ENCODE measurements around the gene SGCE.

Gene SGCE

GRCh38 chr7:94687076-94687475 lies 31.1 kb upstream of the SGCE start:
- H3K4me1 ChIP-seq (ENCODE audit: control insufficient read depth, insufficient read depth, low read depth, low read length), result peaks cover 3% of the 10 kb centered on the region
- H2BK12ac ChIP-seq (ENCODE audit: low read length in 2 of 2), result no peak overlapping the region
- no peak overlapping the region for H3K9ac ChIP-seq (ENCODE audit: low read length)
- no peak overlapping the region for H3K4me2 ChIP-seq (ENCODE audit: low read length, poor library complexity, severe bottlenecking)
- no peak overlapping the region for H2BK15ac ChIP-seq (ENCODE audit: low read depth, poor library complexity, severe bottlenecking)
- H3K14ac ChIP-seq (ENCODE audit: low read length in 2 of 2), result no peak overlapping the region
- no peak overlapping the region for H2BK120ac ChIP-seq (ENCODE audit: low read depth, low read length)
- H3K79me1 ChIP-seq (replicated peaks; ENCODE audit: low read length, poor library complexity, severe bottlenecking), result peaks cover 4% of the 10 kb centered on the region
- H3K36me3 ChIP-seq (ENCODE audit: control insufficient read depth in 1 of 2, insufficient read depth in 2 of 2, low read depth in 1 of 2, low read length in 2 of 2), result no peaks in the 10 kb centered on the region
- no peak overlapping the region for H3K23ac ChIP-seq (ENCODE audit: low read length in 2 of 2)
- DNase-seq, result no peak
- no peak overlapping the region for H2BK5ac ChIP-seq (ENCODE audit: low read depth, low read length, poor library complexity, severe bottlenecking)
- H3K27me3 ChIP-seq (ENCODE audit: control insufficient read depth in 1 of 2, insufficient read depth in 1 of 2, low read length in 2 of 2), result no peaks in the 10 kb centered on the region
- H3K9me3 ChIP-seq (ENCODE audit: control insufficient read depth, low read length), result no peaks in the 10 kb centered on the region
- no peak overlapping the region for H3K18ac ChIP-seq (ENCODE audit: low read depth in 1 of 2, low read length in 2 of 2)
- no peak overlapping the region for H2AFZ ChIP-seq (ENCODE audit: low read depth, low read length)
- no peak overlapping the region for H3K4me3 ChIP-seq (ENCODE audit: insufficient read depth in 1 of 2, low read depth in 1 of 2, low read length in 2 of 2)
- WGBS, result 43% methylated on average over 1 of the region's 2 CpGs
- H3K27ac ChIP-seq (ENCODE audit: low read length, poor library complexity, severe bottlenecking), result no peak overlapping the region
- H2AK5ac ChIP-seq (ENCODE audit: low read length, severe bottlenecking), result no peak overlapping the region
- H4K8ac ChIP-seq (ENCODE audit: low read length), result no peak overlapping the region
- H3K4ac ChIP-seq (ENCODE audit: low read depth in 1 of 2, low read length in 2 of 2), result no peak overlapping the region
- no peak overlapping the region for H4K91ac ChIP-seq (ENCODE audit: low read length)

DNA sequence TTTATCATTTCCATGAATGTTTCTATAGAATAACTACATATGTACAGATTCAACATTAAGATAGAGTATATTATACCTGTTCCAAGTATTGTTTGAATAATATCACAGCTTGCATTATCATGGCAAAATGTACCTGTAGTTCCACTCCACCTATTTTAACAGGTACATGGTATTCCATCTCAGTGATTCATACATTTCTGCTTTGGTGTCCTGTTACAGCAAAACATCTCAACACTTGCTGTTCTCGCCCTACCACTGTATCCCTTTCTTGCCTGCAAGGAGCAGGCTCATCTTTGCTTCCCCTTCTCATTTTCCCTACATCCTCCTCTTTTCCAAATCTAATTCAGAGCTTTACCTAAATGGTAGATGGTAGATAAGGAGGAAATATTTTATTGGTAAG lies 27.1 kb upstream of the SGCE start:
- Histone ChIP-seq H2AFZ (ENCODE audit: low read depth, low read length) (no peak overlapping the region), H3K4me1 (ENCODE audit: control insufficient read depth, insufficient read depth, low read depth, low read length) (peaks cover 3% of the 10 kb centered on the region), H3K27me3 (ENCODE audit: control insufficient read depth in 1 of 2, insufficient read depth in 1 of 2, low read length in 2 of 2) (no peaks in the 10 kb centered on the region), H4K91ac (ENCODE audit: low read length) (no peak overlapping the region), H3K27ac (ENCODE audit: low read length, poor library complexity, severe bottlenecking) (no peak overlapping the region), H3K9ac (ENCODE audit: low read length) (no peak overlapping the region), H3K4me3 (ENCODE audit: insufficient read depth in 1 of 2, low read depth in 1 of 2, low read length in 2 of 2) (no peak overlapping the region), H2BK120ac (ENCODE audit: low read depth, low read length) (no peak overlapping the region), H2BK12ac (ENCODE audit: low read length in 2 of 2) (no peak overlapping the region), H3K4me2 (ENCODE audit: low read length, poor library complexity, severe bottlenecking) (no peak overlapping the region), H3K79me1 (replicated peaks; ENCODE audit: low read length, poor library complexity, severe bottlenecking) (peaks cover 3% of the 10 kb centered on the region), H4K8ac (ENCODE audit: low read length) (no peak overlapping the region), H2BK5ac (ENCODE audit: low read depth, low read length, poor library complexity, severe bottlenecking) (no peak overlapping the region), H2BK15ac (ENCODE audit: low read depth, poor library complexity, severe bottlenecking) (no peak overlapping the region), H3K18ac (ENCODE audit: low read depth in 1 of 2, low read length in 2 of 2) (peak overlapping the region in 1 of 2 experiments; percentile 2), H3K9me3 (ENCODE audit: control insufficient read depth, low read length) (no peaks in the 10 kb centered on the region), H3K23ac (ENCODE audit: low read length in 2 of 2) (no peak overlapping the region), H3K14ac (ENCODE audit: low read length in 2 of 2) (no peak overlapping the region), H3K36me3 (ENCODE audit: control insufficient read depth in 1 of 2, insufficient read depth in 2 of 2, low read depth in 1 of 2, low read length in 2 of 2) (no peaks in the 10 kb centered on the region), H2AK5ac (ENCODE audit: low read length, severe bottlenecking) (no peak overlapping the region), H3K4ac (ENCODE audit: low read depth in 1 of 2, low read length in 2 of 2) (no peak overlapping the region)
- no peak for DNase-seq
- 100% methylated on average over 1 of the region's 1 CpG for WGBS

DNA sequence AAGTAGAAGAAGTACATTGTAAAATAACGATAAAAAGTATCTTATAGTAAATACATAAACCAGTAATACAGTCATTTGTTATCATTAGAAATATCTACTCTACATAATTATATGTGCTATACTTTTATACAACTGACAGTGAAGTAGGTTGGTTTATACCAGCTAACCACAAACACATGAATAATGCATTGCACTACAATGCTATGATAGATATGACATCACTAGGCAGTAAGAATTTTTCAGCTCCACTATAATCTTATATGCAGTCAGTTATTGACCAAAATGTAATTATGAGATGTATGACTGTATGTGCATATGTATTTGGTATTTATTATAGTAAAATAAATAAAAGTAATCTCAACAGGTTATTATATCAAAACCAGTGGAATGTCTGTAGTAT lies 23.4 kb upstream of the SGCE start:
- WGBS, result no CpG with 5 or more reads among the region's 1 CpG
- Histone ChIP-seq H3K27ac (ENCODE audit: low read length, poor library complexity, severe bottlenecking) (no peak overlapping the region), H3K36me3 (ENCODE audit: control insufficient read depth in 1 of 2, insufficient read depth in 2 of 2, low read depth in 1 of 2, low read length in 2 of 2) (no peaks in the 10 kb centered on the region), H2AK5ac (ENCODE audit: low read length, severe bottlenecking) (no peak overlapping the region), H3K4me2 (ENCODE audit: low read length, poor library complexity, severe bottlenecking) (no peak overlapping the region), H3K9ac (ENCODE audit: low read length) (no peak overlapping the region), H2AFZ (ENCODE audit: low read depth, low read length) (no peak overlapping the region), H2BK120ac (ENCODE audit: low read depth, low read length) (no peak overlapping the region), H3K27me3 (ENCODE audit: control insufficient read depth in 1 of 2, insufficient read depth in 1 of 2, low read length in 2 of 2) (no peaks in the 10 kb centered on the region), H3K14ac (ENCODE audit: low read length in 2 of 2) (no peak overlapping the region), H2BK15ac (ENCODE audit: low read depth, poor library complexity, severe bottlenecking) (no peak overlapping the region), H4K8ac (ENCODE audit: low read length) (no peak overlapping the region), H3K4me3 (ENCODE audit: insufficient read depth in 1 of 2, low read depth in 1 of 2, low read length in 2 of 2) (no peak overlapping the region), H3K4ac (ENCODE audit: low read depth in 1 of 2, low read length in 2 of 2) (no peak overlapping the region), H4K91ac (ENCODE audit: low read length) (no peak overlapping the region), H3K23ac (ENCODE audit: low read length in 2 of 2) (no peak overlapping the region), H3K18ac (ENCODE audit: low read depth in 1 of 2, low read length in 2 of 2) (no peak overlapping the region), H3K9me3 (ENCODE audit: control insufficient read depth, low read length) (no peaks in the 10 kb centered on the region), H2BK12ac (ENCODE audit: low read length in 2 of 2) (no peak overlapping the region), H2BK5ac (ENCODE audit: low read depth, low read length, poor library complexity, severe bottlenecking) (no peak overlapping the region), H3K79me1 (replicated peaks; ENCODE audit: low read length, poor library complexity, severe bottlenecking) (no peaks in the 10 kb centered on the region), H3K4me1 (ENCODE audit: control insufficient read depth, insufficient read depth, low read depth, low read length) (no peaks in the 10 kb centered on the region)
- no peak for DNase-seq

GRCh38 chr7:94676431-94676830 lies 20.5 kb upstream of the SGCE start:
- Histone ChIP-seq H3K9ac (ENCODE audit: low read length) (no peak overlapping the region), H3K27me3 (ENCODE audit: control insufficient read depth in 1 of 2, insufficient read depth in 1 of 2, low read length in 2 of 2) (no peaks in the 10 kb centered on the region), H3K9me3 (ENCODE audit: control insufficient read depth, low read length) (no peaks in the 10 kb centered on the region), H2BK15ac (ENCODE audit: low read depth, poor library complexity, severe bottlenecking) (no peak overlapping the region), H3K4me2 (ENCODE audit: low read length, poor library complexity, severe bottlenecking) (no peak overlapping the region), H3K18ac (ENCODE audit: low read depth in 1 of 2, low read length in 2 of 2) (no peak overlapping the region), H3K4me1 (ENCODE audit: control insufficient read depth, insufficient read depth, low read depth, low read length) (no peaks in the 10 kb centered on the region), H3K23ac (ENCODE audit: low read length in 2 of 2) (no peak overlapping the region), H3K79me1 (replicated peaks; ENCODE audit: low read length, poor library complexity, severe bottlenecking) (no peaks in the 10 kb centered on the region), H4K8ac (ENCODE audit: low read length) (no peak overlapping the region), H3K36me3 (ENCODE audit: control insufficient read depth in 1 of 2, insufficient read depth in 2 of 2, low read depth in 1 of 2, low read length in 2 of 2) (no peaks in the 10 kb centered on the region), H3K27ac (ENCODE audit: low read length, poor library complexity, severe bottlenecking) (no peak overlapping the region), H2BK120ac (ENCODE audit: low read depth, low read length) (no peak overlapping the region), H2AK5ac (ENCODE audit: low read length, severe bottlenecking) (no peak overlapping the region), H3K4me3 (ENCODE audit: insufficient read depth in 1 of 2, low read depth in 1 of 2, low read length in 2 of 2) (no peak overlapping the region), H3K4ac (ENCODE audit: low read depth in 1 of 2, low read length in 2 of 2) (no peak overlapping the region), H4K91ac (ENCODE audit: low read length) (no peak overlapping the region), H2BK5ac (ENCODE audit: low read depth, low read length, poor library complexity, severe bottlenecking) (no peak overlapping the region), H3K14ac (ENCODE audit: low read length in 2 of 2) (no peak overlapping the region), H2BK12ac (ENCODE audit: low read length in 2 of 2) (no peak overlapping the region), H2AFZ (ENCODE audit: low read depth, low read length) (no peak overlapping the region)
- 73% methylated on average over 1 of the region's 3 CpGs for WGBS
- no peak for DNase-seq

All from mesenchymal stem cell (in vitro differentiated cells and primary cell).